Naive thymus-derived CD4-positive, alpha-beta T cell (primary cell): Measurements from ENCODE around the gene LRMDA. TPM values are rescaled to one million over a fixed set of nuclear protein-coding genes. Genes with fewer than 3 reads are reported as not detected.
A peak's percentile ranks its signal among the peaks of the same experiment; 100 is the strongest.

Experiments used
- ATAC-seq: fragments of 150-1000 bp; cut with Tn5 transposase; 2 replicates; pipeline ENCODE4 v1.10.0; 2021; ENCODE audit warnings: mild to moderate bottlenecking, moderate library complexity
- CTCF ChIA-PET: fragments of 350-600 bp; sonication (Branson Sonifier 250); formaldehyde crosslinking; loops from one replicate; lab custom pipeline; 2021; ENCODE audit warnings: antibody characterized with exemption; lab: Charles Lee
- POLR2A ChIA-PET: fragments of 350-600 bp; sonication (Branson Sonifier 250); formaldehyde crosslinking; loops from one replicate; lab custom pipeline; 2021; ENCODE audit warnings: antibody characterized with exemption, inconsistent platforms; lab: Charles Lee
- DNase-seq, 9 donors: peaks; one replicate each; pipeline versions ENCODE4 v3.0.0 to v3.0.0-alpha.2; 2020 to 2022; ENCODE audit warnings: mixed read lengths in 1 of 9
- H3K27ac ChIP-seq: one replicate; pipeline ENCODE4 v1.7.0; 2013; ENCODE audit warnings: mild to moderate bottlenecking, low read depth, low read length, moderate library complexity
- H3K27me3 ChIP-seq, 2 donors: one replicate each; pipeline ENCODE4 v1.7.0; 2013; ENCODE audit warnings: low read length in 2 of 2, mild to moderate bottlenecking in 2 of 2, moderate library complexity in 2 of 2; ENCODE audit not compliant: control insufficient read depth in 2 of 2, insufficient read depth in 2 of 2
- H3K36me3 ChIP-seq, 3 experiments: 1 replicate in 2 of 3; 2 replicates in 1 of 3; pipeline ENCODE4 v1.7.0; 2013; ENCODE audit warnings: low read length in 3 of 3, mild to moderate bottlenecking in 3 of 3, moderate library complexity in 1 of 3; ENCODE audit not compliant: insufficient read depth in 3 of 3, control insufficient read depth in 2 of 3
- H3K4me1 ChIP-seq, 2 donors: one replicate each; pipeline ENCODE4 v1.7.0; 2013; ENCODE audit warnings: low read length in 2 of 2, mild to moderate bottlenecking in 2 of 2, moderate library complexity in 1 of 2; ENCODE audit not compliant: control insufficient read depth in 2 of 2, insufficient read depth in 2 of 2
- H3K4me3 ChIP-seq: 2 replicates; pipeline ENCODE4 v1.7.0; 2013; ENCODE audit warnings: mild to moderate bottlenecking, low read length
- H3K9me3 ChIP-seq, 3 experiments: 1 replicate in 2 of 3; 2 replicates in 1 of 3; pipeline ENCODE4 v1.7.0; 2013; ENCODE audit warnings: low read length in 3 of 3; ENCODE audit not compliant: control insufficient read depth in 2 of 3
- H3K27ac Mint-ChIP-seq, 9 donors: one replicate each; pipeline ENCODE4 v1.8.0; 2020 to 2022; ENCODE audit warnings: mixed read lengths in 9 of 9, mild to moderate bottlenecking in 8 of 9, moderate library complexity in 5 of 9, inconsistent platforms in 2 of 9
- H3K27me3 Mint-ChIP-seq, 5 donors: one replicate each; pipeline ENCODE4 v1.8.0; 2021 to 2022; ENCODE audit warnings: mixed read lengths in 5 of 5, mild to moderate bottlenecking in 1 of 5
- H3K36me3 Mint-ChIP-seq, 5 donors: one replicate each; pipeline ENCODE4 v1.8.0; 2020 to 2022; ENCODE audit warnings: mixed read lengths in 5 of 5, mild to moderate bottlenecking in 3 of 5, inconsistent platforms in 1 of 5
- H3K4me1 Mint-ChIP-seq, 7 donors: one replicate each; pipeline ENCODE4 v1.8.0; 2020 to 2022; ENCODE audit warnings: mixed read lengths in 7 of 7, mild to moderate bottlenecking in 3 of 7, inconsistent platforms in 1 of 7
- H3K4me3 Mint-ChIP-seq, 10 donors: one replicate each; pipeline ENCODE4 v1.8.0; 2020 to 2022; ENCODE audit warnings: mild to moderate bottlenecking in 10 of 10, mixed read lengths in 10 of 10, moderate library complexity in 6 of 10, inconsistent platforms in 2 of 10
- H3K9me3 Mint-ChIP-seq, 11 donors: one replicate each; pipeline ENCODE4 v1.8.0; 2020 to 2022; ENCODE audit warnings: mixed read lengths in 11 of 11, mild to moderate bottlenecking in 4 of 11, inconsistent platforms in 1 of 11, moderate library complexity in 1 of 11
- intact Hi-C, 2 donors: fragments of 100-400 bp; cut with micrococcal nuclease; formaldehyde crosslinking; loops; one replicate each; pipeline ENCODE4 v1.15.1; 2023
- polyA plus RNA-seq, 2 donors: library from polyadenylated mRNA; unstranded; fragments of 300-500 nt; fragmentation: Illumina TruSeq; gene quantifications; one replicate each; pipeline ENCODE4 v1.2.3, GENCODE V29; 2021
- total RNA-seq, 6 experiments: library from RNA in 5 of 6; stranded (reverse) in 5 of 6; gene quantifications; 1 replicate in 5 of 6; 2 replicates in 1 of 6; pipeline ENCODE4 v1.2.3 and lab custom pipeline; 2021 to 2026

The LRMDA gene
- total and polyA plus RNA-seq, 7 experiments from 2014 or later, result 0.57 to 14.9 (median 3.0) TPM; not detected in 4

GRCh38 chr10:75612904-75613684, 181.7 kb downstream of the LRMDA start:
- no peaks in the 10 kb centered on the region for H3K9me3 ChIP-seq
- Mint-ChIP-seq H3K4me3 (no peak overlapping the region), H3K9me3 (peaks cover 0 to 2% (median 0%) of the 10 kb centered on the region in 11 donors), H3K27me3 (peaks cover 10 to 33% (median 12%) of the 10 kb centered on the region in 5 donors), H3K4me1 (no peaks in the 10 kb centered on the region), H3K27ac (no peak overlapping the region), H3K36me3 (no peaks in the 10 kb centered on the region)
- no peaks in the 10 kb centered on the region for H3K4me1 ChIP-seq
- no peaks in the 10 kb centered on the region for H3K36me3 ChIP-seq
- intact Hi-C loops, result no loop called here
- H3K27ac ChIP-seq, result no peak overlapping the region
- H3K27me3 ChIP-seq, result no peaks in the 10 kb centered on the region
- CTCF ChIA-PET, result no interaction called here
- ATAC-seq (peak; percentile 62), DNase-seq (no peak)
- POLR2A ChIA-PET, result no interaction called here
- no peak overlapping the region for H3K4me3 ChIP-seq

GRCh38 chr10:75613685-75614504, 182.5 kb downstream of the LRMDA start:
- Histone ChIP-seq H3K36me3 (no peaks in the 10 kb centered on the region), H3K4me1 (no peaks in the 10 kb centered on the region), H3K27me3 (no peaks in the 10 kb centered on the region), H3K9me3 (no peaks in the 10 kb centered on the region), H3K27ac (no peak overlapping the region), H3K4me3 (no peak overlapping the region)
- intact Hi-C loops, result no loop called here
- POLR2A ChIA-PET, result no interaction called here
- Mint-ChIP-seq H3K27me3 (peaks cover 10 to 34% (median 10%) of the 10 kb centered on the region in 5 donors), H3K4me1 (no peaks in the 10 kb centered on the region), H3K4me3 (no peak overlapping the region), H3K9me3 (peaks cover 0 to 2% (median 0%) of the 10 kb centered on the region in 11 donors), H3K36me3 (no peaks in the 10 kb centered on the region), H3K27ac (no peak overlapping the region)
- DNase-seq (no peak), ATAC-seq (no peak)
- CTCF ChIA-PET, result no interaction called here

GRCh38 chr10:75616076-75616475, 184.7 kb downstream of the LRMDA start:
- peaks cover 0 to 3% (median 0%) of the 10 kb centered on the region in 11 donors for H3K9me3 Mint-ChIP-seq
- Histone ChIP-seq H3K9me3 (no peaks in the 10 kb centered on the region), H3K27ac (no peak overlapping the region), H3K4me1 (no peaks in the 10 kb centered on the region), H3K27me3 (no peaks in the 10 kb centered on the region), H3K36me3 (no peaks in the 10 kb centered on the region), H3K4me3 (no peak overlapping the region)
- ATAC-seq (no peak), DNase-seq (no peak)
- intact Hi-C loops, result no loop called here
- no peaks in the 10 kb centered on the region for H3K36me3 Mint-ChIP-seq
- ChIA-PET CTCF (no interaction called here), POLR2A (no interaction called here)
- H3K4me1 Mint-ChIP-seq, result no peaks in the 10 kb centered on the region
- H3K4me3 Mint-ChIP-seq, result no peak overlapping the region
- H3K27ac Mint-ChIP-seq, result no peak overlapping the region
- H3K27me3 Mint-ChIP-seq, result peaks cover 10 to 33% (median 13%) of the 10 kb centered on the region in 5 donors

GRCh38 chr10:75616874-75617478, 185.6 kb downstream of the LRMDA start:
- no peaks in the 10 kb centered on the region for H3K4me1 ChIP-seq
- H3K27ac ChIP-seq, result no peak overlapping the region
- Mint-ChIP-seq H3K4me1 (no peaks in the 10 kb centered on the region), H3K27me3 (peaks cover 10 to 42% (median 16%) of the 10 kb centered on the region in 5 donors), H3K9me3 (peaks cover 0 to 3% (median 0%) of the 10 kb centered on the region in 11 donors), H3K36me3 (no peaks in the 10 kb centered on the region), H3K4me3 (no peak overlapping the region), H3K27ac (no peak overlapping the region)
- H3K4me3 ChIP-seq, result no peak overlapping the region
- POLR2A ChIA-PET, result no interaction called here
- DNase-seq, result no peak
- no peaks in the 10 kb centered on the region for H3K9me3 ChIP-seq
- no peaks in the 10 kb centered on the region for H3K27me3 ChIP-seq
- intact Hi-C loops, result no loop called here
- CTCF ChIA-PET, result no interaction called here
- no peaks in the 10 kb centered on the region for H3K36me3 ChIP-seq
- ATAC-seq, result no peak

- Histone ChIP-seq H3K4me3 (no peak overlapping the region), H3K4me1 (no peaks in the 10 kb centered on the region), H3K27ac (no peak overlapping the region), H3K9me3 (no peaks in the 10 kb centered on the region), H3K27me3 (no peaks in the 10 kb centered on the region), H3K36me3 (no peaks in the 10 kb centered on the region)
- ATAC-seq (peak; percentile 24), DNase-seq (no peak)
- intact Hi-C loops, result no loop called here
- Mint-ChIP-seq H3K36me3 (no peaks in the 10 kb centered on the region), H3K4me1 (no peaks in the 10 kb centered on the region), H3K4me3 (no peak overlapping the region), H3K9me3 (peaks cover 0 to 3% (median 0%) of the 10 kb centered on the region in 11 donors), H3K27ac (no peak overlapping the region), H3K27me3 (peaks cover 10 to 42% (median 22%) of the 10 kb centered on the region in 5 donors)
- CTCF ChIA-PET, result no interaction called here
- POLR2A ChIA-PET, result no interaction called here
Observed at GRCh38 chr10:75617485-75618155, 186.2 kb downstream of the LRMDA start.

- Mint-ChIP-seq H3K27me3 (peaks cover 2 to 33% (median 18%) of the 10 kb centered on the region in 5 donors), H3K27ac (no peak overlapping the region), H3K9me3 (peaks cover 0 to 2% (median 0%) of the 10 kb centered on the region in 11 donors), H3K4me1 (no peaks in the 10 kb centered on the region), H3K4me3 (no peak overlapping the region), H3K36me3 (no peaks in the 10 kb centered on the region)
- no peak overlapping the region for H3K27ac ChIP-seq
- ChIA-PET POLR2A (no interaction called here), CTCF (no interaction called here)
- no peaks in the 10 kb centered on the region for H3K27me3 ChIP-seq
- no peaks in the 10 kb centered on the region for H3K4me1 ChIP-seq
- H3K36me3 ChIP-seq, result no peaks in the 10 kb centered on the region
- H3K4me3 ChIP-seq, result no peak overlapping the region
- intact Hi-C loops, result no loop called here
- ATAC-seq (no peak), DNase-seq (no peak)
- H3K9me3 ChIP-seq, result no peaks in the 10 kb centered on the region
Observed at GRCh38 chr10:75619635-75620034, 188.2 kb downstream of the LRMDA start.
